ENCODE results near the gene SRD5A3. TPM values are rescaled to one million over a fixed set of nuclear protein-coding genes. Genes with fewer than 3 reads are reported as not detected.
A peak's percentile ranks its signal among the peaks of the same experiment; 100 is the strongest.
"Not testable (repeated sequence)": the region's sequence is repeated elsewhere in the genome, so short reads cannot be mapped to it uniquely, and the experiment has no call there.

The SRD5A3 gene
- total RNA-seq, 1 donor from 2014 or later: 9.7 TPM

DNA sequence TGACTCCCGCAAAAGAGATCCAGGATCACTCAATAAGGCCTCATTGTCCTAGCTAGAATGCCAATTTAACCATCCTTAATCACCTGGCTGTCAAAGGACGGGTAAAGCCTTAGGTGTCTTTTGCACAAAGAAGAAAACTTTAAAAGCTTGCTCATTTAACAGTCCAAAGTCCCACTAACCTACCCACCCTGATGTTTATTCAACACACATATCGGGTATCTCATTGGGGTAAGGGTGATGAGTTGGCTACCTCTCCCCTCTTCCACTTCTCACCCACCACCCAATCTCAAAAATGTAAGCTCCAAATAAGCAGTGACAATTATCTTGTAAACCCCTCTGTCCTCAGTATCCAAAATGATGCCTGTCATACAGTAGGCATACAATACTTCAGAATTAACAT, 988 bp upstream of the SRD5A3 start:
- TF ChIP-seq, protein P1, sequence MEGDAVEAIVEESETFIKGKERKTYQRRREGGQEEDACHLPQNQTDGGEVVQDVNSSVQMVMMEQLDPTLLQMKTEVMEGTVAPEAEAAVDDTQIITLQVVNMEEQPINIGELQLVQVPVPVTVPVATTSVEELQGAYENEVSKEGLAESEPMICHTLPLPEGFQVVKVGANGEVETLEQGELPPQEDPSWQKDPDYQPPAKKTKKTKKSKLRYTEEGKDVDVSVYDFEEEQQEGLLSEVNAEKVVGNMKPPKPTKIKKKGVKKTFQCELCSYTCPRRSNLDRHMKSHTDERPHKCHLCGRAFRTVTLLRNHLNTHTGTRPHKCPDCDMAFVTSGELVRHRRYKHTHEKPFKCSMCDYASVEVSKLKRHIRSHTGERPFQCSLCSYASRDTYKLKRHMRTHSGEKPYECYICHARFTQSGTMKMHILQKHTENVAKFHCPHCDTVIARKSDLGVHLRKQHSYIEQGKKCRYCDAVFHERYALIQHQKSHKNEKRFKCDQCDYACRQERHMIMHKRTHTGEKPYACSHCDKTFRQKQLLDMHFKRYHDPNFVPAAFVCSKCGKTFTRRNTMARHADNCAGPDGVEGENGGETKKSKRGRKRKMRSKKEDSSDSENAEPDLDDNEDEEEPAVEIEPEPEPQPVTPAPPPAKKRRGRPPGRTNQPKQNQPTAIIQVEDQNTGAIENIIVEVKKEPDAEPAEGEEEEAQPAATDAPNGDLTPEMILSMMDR (conservative IDR thresholded peaks at IDR 0.05; ENCODE audit: low read depth, low read length): no peak
- no peak for DNase-seq (ENCODE audit: low read depth)
- no peak overlapping the region for H3K4me3 ChIP-seq (ENCODE audit: low read depth, low read length)

DNA sequence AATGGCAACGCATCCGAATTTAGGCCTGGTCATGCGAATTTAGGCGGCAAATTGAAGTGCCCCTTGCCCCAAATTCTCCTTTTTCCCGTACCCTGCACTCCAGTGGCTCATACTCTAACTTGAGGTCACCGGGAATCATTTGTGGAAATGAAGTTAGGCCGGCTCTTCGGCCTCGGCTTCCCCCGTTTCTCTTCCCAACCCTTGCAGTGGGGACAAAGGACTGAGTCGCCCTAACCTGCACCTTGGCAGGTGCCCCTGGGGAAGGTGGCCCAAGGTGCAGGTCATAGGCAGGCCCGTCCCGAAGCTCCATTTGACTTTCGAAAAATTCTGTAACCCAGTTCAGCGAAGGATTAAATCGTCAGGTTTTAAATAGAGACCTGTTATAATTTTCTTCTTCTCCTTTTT, 811 bp downstream of the SRD5A3 start:
- H3K4me3 ChIP-seq (ENCODE audit: low read depth, low read length): peak overlapping the region; percentile 67
- DNase-seq (ENCODE audit: low read depth): no peak
- TF ChIP-seq, protein P1 (conservative IDR thresholded peaks at IDR 0.05; ENCODE audit: low read depth, low read length): no peak

DNA sequence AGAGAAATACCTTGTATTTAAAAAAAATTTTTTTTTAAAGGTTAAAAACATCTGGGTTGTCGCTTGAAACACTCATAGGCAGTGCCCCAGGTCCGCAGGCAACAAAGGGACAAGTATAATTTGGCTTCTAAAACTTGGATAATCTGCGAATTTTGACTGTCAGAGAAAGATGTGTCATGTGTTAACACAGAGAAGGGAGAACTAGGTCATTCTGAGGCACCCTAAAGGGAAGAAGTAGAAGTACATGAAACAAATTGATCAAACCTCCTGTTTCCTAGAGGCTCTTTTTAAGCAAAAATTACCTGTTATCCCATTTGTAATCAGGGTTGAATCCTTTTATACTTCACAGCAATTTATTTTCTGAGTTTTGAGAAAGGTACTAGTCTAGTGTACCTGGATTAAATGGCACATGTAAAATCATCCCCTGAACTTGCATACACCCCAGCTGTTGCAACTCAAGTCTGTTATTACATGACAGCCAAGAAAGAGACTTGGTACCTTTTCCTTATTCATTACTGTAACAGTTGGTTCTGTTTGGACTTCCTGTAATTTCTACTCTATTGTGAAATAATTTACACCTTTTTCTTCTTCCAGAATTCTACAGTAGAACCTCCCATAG, 1.7 kb downstream of the SRD5A3 start:
- DNase-seq (ENCODE audit: low read depth): no peak
- TF ChIP-seq, protein P1 (conservative IDR thresholded peaks at IDR 0.05; ENCODE audit: low read depth, low read length): no peak
- no peak overlapping the region for H3K4me3 ChIP-seq (ENCODE audit: low read depth, low read length)

DNA sequence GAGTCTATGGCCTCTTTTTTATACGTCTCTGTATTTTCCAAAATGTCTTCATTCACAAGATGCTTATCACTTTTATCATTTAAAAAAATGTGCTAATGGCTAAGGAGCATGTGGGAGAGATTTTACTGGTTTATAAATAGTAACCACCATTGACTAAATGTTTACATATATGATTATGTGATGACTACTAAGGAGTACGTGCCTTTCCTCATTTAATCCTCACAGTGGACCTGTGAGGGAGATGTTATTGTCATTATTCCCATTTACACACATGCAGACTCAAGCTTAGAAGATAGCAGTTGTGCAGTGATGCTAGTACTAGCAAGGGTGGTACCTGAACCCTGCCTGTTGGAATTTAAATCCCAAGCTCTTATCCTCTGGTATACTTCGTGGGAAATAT, 2.4 kb downstream of the SRD5A3 start:
- no peak for DNase-seq (ENCODE audit: low read depth)
- TF ChIP-seq, protein P1 (conservative IDR thresholded peaks at IDR 0.05; ENCODE audit: low read depth, low read length): no peak
- no peak overlapping the region for H3K4me3 ChIP-seq (ENCODE audit: low read depth, low read length)

DNA sequence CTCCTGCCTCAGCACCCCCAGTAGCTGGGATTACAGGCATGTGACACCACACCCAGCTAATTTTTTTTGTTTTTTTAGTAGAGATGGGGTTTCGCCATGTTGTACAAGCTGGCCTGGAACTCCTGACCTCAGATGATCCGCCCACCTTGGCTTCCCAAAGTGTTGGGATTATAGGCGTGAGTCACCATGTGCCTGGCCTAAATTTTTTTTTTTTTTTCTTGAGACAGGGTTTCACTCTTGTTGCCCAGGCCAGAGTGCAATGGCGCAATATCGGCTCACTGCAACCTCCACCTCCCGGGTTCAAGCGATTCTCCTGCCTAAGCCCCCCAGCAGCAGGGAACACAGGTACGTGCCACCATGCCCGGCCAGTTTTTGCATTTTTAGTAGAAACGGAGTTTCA, 4.8 kb downstream of the SRD5A3 start:
- not testable (repeated sequence) for DNase-seq (ENCODE audit: low read depth); H3K4me3 ChIP-seq (ENCODE audit: low read depth, low read length)

DNA sequence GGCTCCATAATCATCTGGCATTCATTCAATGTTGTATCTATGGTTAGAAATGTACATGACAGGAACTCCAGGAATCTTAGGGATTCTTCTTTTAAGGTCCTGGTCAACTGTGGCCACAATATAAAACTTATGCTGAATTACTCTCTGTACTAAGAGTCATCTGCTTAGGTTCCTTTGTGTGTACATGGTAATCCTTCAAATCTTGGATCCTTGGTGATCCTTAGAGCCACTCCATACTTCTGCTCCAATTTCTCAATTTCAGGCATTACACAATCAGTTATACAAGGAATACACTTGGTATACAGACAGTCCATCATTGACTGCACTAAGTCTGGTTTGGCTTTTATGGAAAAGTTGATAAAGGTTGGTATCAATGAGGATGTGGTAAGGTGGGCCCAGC, 5.8 kb downstream of the SRD5A3 start:
- DNase-seq (ENCODE audit: low read depth): no peak
- TF ChIP-seq, protein P1 (conservative IDR thresholded peaks at IDR 0.05; ENCODE audit: low read depth, low read length): no peak
- no peak overlapping the region for H3K4me3 ChIP-seq (ENCODE audit: low read depth, low read length)

DNA sequence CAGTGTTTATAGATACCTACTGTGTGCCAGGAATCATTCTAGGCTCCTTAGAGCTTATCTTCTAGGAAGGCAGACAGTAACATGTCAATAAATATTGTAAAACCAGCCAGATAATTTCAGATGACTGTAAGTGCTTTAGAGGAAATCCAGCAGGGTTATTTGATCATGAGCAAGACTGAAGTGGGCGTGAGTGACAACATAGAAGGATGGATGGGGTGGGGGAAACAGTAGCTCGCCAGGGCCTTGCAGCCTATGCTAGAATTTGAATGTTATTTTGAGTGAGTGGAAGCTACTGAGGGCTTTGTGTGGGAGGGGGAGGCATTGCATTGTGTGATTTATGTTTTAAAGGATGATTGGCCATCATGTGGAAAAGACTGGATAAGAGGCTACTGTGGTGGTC, 6.7 kb downstream of the SRD5A3 start:
- TF ChIP-seq, protein P1 (conservative IDR thresholded peaks at IDR 0.05; ENCODE audit: low read depth, low read length): no peak
- DNase-seq (ENCODE audit: low read depth): no peak
- no peak overlapping the region for H3K4me3 ChIP-seq (ENCODE audit: low read depth, low read length)

DNA sequence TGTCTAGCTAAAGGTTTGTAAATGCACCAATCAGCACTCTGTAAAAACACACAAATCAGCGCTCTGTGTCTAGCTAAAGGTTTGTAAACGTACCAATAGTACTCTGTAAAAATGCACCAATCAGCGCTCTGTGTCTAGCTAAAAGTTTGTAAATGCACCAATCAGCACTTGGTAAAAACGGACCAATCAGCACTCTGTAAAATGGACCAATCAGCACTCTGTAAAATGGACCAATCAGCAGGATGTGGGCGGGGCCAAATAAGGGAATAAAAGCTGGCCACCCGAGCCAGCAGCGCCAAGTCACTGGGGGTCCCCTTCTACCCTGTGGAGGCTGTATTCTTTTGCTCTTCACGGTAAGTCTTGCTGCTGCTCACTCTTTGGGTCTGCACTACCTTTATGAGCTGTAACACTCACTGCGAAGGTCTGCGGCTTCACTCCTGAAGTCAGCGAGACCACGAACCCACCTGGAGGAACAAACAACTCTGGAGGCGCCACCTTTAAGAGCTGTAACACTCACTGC, 7.2 kb downstream of the SRD5A3 start:
- not testable (repeated sequence) for H3K4me3 ChIP-seq (ENCODE audit: low read depth, low read length)

More for the DNA sequence above, 7.2 kb downstream of the SRD5A3 start:
- DNase-seq (ENCODE audit: low read depth): not testable (repeated sequence)
